HEK293T (cell line): ENCODE results near the gene GFRA4.

Experiments
- CTCF ChIA-PET: fragments of 350-600 bp; formaldehyde crosslinking; extraction: SDS; loops from one replicate; lab custom pipeline; 2021; ENCODE audit warnings: antibody characterized with exemption, inconsistent platforms; lab: Yijun Ruan, JAX
- POLR2A ChIA-PET: fragments of 350-600 bp; formaldehyde crosslinking; extraction: SDS; loops from one replicate; lab custom pipeline; 2020; ENCODE audit warnings: antibody characterized with exemption, inconsistent platforms; lab: Yijun Ruan, JAX
- DNase-seq: peaks from one replicate; pipeline ENCODE4 v3.0.0; 2012; ENCODE audit warnings: mixed read lengths; ENCODE audit errors: extremely low spot score
- ARNT ChIP-seq: fragments of 450-650 bp; IDR thresholded peaks from 2 replicates; pipeline ENCODE4 v1.6.1; 2017; ENCODE audit warnings: mild to moderate bottlenecking
- BHLHE40 ChIP-seq: fragments of 450-650 bp; IDR thresholded peaks from 2 replicates; pipeline ENCODE4 v1.6.1; 2016; ENCODE audit warnings: mild to moderate bottlenecking, moderate library complexity, borderline replicate concordance
- CTBP1 ChIP-seq: fragments of 450-650 bp; IDR thresholded peaks from 2 replicates; pipeline ENCODE4 v1.6.1; 2016; ENCODE audit warnings: borderline replicate concordance
- ELF4 ChIP-seq: fragments of 450-650 bp; IDR thresholded peaks from 2 replicates; pipeline ENCODE4 v1.6.1; 2017; ENCODE audit warnings: antibody characterized with exemption
- FOXA1 ChIP-seq: fragments of 450-650 bp; IDR thresholded peaks from 2 replicates; pipeline ENCODE4 v1.6.1; 2016; ENCODE audit warnings: mild to moderate bottlenecking
- FOXK2 ChIP-seq: fragments of 450-650 bp; IDR thresholded peaks from 2 replicates; pipeline ENCODE4 v1.6.1; 2016; ENCODE audit warnings: mild to moderate bottlenecking
- FOXM1 ChIP-seq: fragments of 450-650 bp; IDR thresholded peaks from 2 replicates; pipeline ENCODE4 v1.6.1; 2017; ENCODE audit warnings: mild to moderate bottlenecking, borderline replicate concordance
- HDGF ChIP-seq: fragments of 450-650 bp; IDR thresholded peaks from 2 replicates; pipeline ENCODE4 v1.6.1; 2017; ENCODE audit warnings: antibody characterized with exemption, borderline replicate concordance
- L3MBTL2 ChIP-seq: fragments of 450-650 bp; conservative IDR thresholded peaks from 2 replicates; pipeline ENCODE4 v1.6.1; 2016; ENCODE audit warnings: mild to moderate bottlenecking
- LEF1 ChIP-seq: fragments of 450-650 bp; IDR thresholded peaks from 2 replicates; pipeline ENCODE4 v1.6.1; 2017; ENCODE audit warnings: mild to moderate bottlenecking, borderline replicate concordance
- NFRKB ChIP-seq: fragments of 450-650 bp; IDR thresholded peaks from 2 replicates; pipeline ENCODE4 v1.6.1; 2016; ENCODE audit warnings: mild to moderate bottlenecking, moderate library complexity
- SP1 ChIP-seq: fragments of 450-650 bp; IDR thresholded peaks from 2 replicates; pipeline ENCODE4 v1.6.1; 2017
- SUZ12 ChIP-seq: fragments of 450-650 bp; IDR thresholded peaks from 2 replicates; pipeline ENCODE4 v1.6.1; 2016; ENCODE audit warnings: mild to moderate bottlenecking
- TARDBP ChIP-seq: fragments of 450-650 bp; IDR thresholded peaks from 2 replicates; pipeline ENCODE4 v1.6.1; 2016
- ZNF384 ChIP-seq: fragments of 450-650 bp; IDR thresholded peaks from 2 replicates; pipeline ENCODE4 v1.6.1; 2016
- TF ChIP-seq, protein P1 (sequence below): fragments of 450-650 bp; IDR thresholded peaks from 2 replicates; pipeline ENCODE4 v1.6.1; 2016

Gene GFRA4

GRCh38 chr20:3654326-3655130 is 8.7 kb downstream of the GFRA4 start:
- CTCF ChIA-PET, result no interaction called here
- no peak for DNase-seq
- POLR2A ChIA-PET, result no interaction called here

DNA sequence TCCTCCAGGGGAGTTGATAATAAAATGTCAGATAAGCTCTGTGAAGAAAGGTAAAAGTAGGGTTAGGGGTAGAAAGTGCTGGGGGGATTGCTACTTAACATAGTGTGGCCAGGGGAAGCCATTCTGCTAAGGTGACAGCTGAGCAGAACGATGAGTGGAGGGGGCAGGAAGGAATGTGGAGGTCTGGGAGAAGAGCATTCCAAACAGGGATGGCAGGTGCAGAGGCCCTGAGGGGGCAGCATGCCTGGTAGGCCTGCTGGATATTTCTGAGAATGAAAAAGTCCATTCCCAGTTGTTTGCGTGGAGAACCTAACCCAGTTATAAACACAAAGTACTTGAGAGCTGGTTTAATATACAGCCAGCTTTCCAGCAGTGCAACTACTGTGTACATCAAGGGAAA is 9.3 kb downstream of the GFRA4 start:
- ChIA-PET POLR2A (no interaction called here), CTCF (no interaction called here)
- DNase-seq, result no peak
- no peak for TF ChIP-seq ELF4
- no peak for TF ChIP-seq ZNF384
- no peak for TF ChIP-seq LEF1
- no peak for TF ChIP-seq NFRKB
- TF ChIP-seq FOXM1, result no peak
- TF ChIP-seq L3MBTL2, result no peak

More at GRCh38 chr20:3654326-3655130, 8.7 kb downstream of the GFRA4 start:
- TF ChIP-seq FOXA1, result no peak
- no peak for TF ChIP-seq SP1
- no peak for TF ChIP-seq BHLHE40
- TF ChIP-seq FOXM1, result no peak
- no peak for TF ChIP-seq L3MBTL2
- no peak for TF ChIP-seq LEF1
- no peak for TF ChIP-seq NFRKB
- no peak for TF ChIP-seq FOXK2
- TF ChIP-seq, protein P1, sequence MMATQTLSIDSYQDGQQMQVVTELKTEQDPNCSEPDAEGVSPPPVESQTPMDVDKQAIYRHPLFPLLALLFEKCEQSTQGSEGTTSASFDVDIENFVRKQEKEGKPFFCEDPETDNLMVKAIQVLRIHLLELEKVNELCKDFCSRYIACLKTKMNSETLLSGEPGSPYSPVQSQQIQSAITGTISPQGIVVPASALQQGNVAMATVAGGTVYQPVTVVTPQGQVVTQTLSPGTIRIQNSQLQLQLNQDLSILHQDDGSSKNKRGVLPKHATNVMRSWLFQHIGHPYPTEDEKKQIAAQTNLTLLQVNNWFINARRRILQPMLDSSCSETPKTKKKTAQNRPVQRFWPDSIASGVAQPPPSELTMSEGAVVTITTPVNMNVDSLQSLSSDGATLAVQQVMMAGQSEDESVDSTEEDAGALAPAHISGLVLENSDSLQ, result no peak
- TF ChIP-seq ARNT, result no peak
- no peak for TF ChIP-seq HDGF
- no peak for TF ChIP-seq CTBP1

DNA sequence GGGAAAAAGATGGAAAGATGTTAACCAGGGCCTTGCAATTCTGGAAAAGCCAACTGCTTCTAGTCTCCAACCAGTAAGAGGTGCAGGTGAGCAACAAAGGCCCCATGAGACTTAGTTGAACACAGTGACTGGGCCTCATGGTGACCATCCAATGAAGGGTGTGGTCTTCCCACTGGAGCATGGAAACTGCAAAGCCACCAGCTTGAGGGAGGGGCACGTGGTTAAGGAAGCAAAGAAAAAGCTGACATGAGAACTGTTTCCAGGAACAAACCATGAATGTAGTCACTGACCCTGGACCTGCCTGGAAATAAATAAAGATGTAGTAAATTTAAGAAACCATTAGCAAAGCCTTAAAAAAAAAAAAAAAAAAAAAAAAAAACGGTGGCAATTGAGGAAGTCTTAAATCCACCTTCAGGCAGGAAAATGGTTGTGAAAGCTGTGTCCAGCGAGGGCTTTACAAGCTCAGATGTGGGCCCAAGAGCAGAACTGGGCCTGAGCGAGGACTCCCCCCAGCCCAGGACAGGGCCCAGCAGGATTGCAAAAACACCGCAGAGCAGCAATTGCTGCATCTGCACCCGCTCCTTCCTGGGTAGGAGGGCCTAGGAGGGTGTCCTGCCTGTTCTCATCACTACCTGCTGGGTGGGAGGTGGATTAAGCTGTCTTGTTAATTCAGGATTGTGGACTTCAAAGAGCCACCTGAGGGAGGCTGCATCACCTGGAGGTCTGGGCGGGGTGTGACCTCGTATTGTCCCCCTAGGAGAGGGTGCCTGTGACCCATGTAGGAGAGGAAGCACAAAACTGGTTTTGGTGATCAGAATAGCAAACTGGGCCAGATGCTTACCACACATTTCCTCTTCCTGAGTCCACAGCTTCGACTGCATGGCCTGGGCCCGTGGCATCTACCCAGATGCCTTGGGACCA is 10.3 kb downstream of the GFRA4 start:
- DNase-seq, result no peak
- TF ChIP-seq ARNT, result no peak
- TF ChIP-seq ZNF384, result no peak
- TF ChIP-seq, protein P1, result no peak
- TF ChIP-seq SUZ12, result no peak
- TF ChIP-seq SP1, result no peak
- TF ChIP-seq BHLHE40, result no peak
- no peak for TF ChIP-seq CTBP1
- TF ChIP-seq LEF1, result no peak
- no peak for TF ChIP-seq NFRKB
- TF ChIP-seq L3MBTL2, result no peak
- TF ChIP-seq FOXK2, result no peak
- no peak for TF ChIP-seq HDGF
- no peak for TF ChIP-seq FOXA1
- TF ChIP-seq FOXM1, result no peak
- no peak for TF ChIP-seq ELF4
- CTCF ChIA-PET, result no interaction called here
- POLR2A ChIA-PET, result no interaction called here

DNA sequence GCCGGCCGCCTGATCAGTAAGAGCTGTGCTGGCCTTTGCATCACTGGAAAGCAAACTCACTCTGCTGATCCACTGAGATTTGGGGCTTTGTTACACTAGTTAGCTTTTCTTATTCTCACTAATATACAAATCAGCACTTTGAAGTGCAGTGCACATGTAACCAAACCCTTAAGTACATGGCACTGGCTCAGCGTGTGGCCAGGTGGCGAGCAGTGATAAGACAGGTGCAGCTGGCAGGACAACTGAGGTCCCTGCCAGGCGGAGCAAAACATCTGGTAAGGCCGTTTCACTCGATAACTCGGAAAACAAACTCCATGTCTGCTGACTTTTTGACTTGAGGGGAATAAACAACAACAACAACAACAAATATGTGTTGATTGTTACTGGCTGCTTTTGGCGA is 11.0 kb downstream of the GFRA4 start:
- POLR2A ChIA-PET, result no interaction called here
- no peak for DNase-seq
- CTCF ChIA-PET, result no interaction called here
- TF ChIP-seq SP1 (no peak), L3MBTL2 (no peak), TARDBP (no peak), HDGF (no peak), LEF1 (no peak), ZNF384 (no peak), CTBP1 (no peak), FOXK2 (no peak), FOXA1 (no peak), SUZ12 (no peak), BHLHE40 (no peak), ELF4 (no peak), FOXM1 (no peak), NFRKB (no peak), ARNT (no peak)
- TF ChIP-seq, protein P1, result no peak

GRCh38 chr20:3651204-3651962 is 11.8 kb downstream of the GFRA4 start:
- no peak for DNase-seq
- ChIA-PET POLR2A (no interaction called here), CTCF (no interaction called here)
- TF ChIP-seq FOXM1, result no peak
